Activated T-helper 2 cell treated with anti-CD3 and anti-CD28 coated beads, Interferon-gamma antibody, Interleukin-2, Interleukin-4, amounts not matched to agents 10 μg/mL and 5 μg/mL and 100 μg/mL, durations not matched to agents 14 hours and 24 hours and 36 hours (primary cell): Measurements from ENCODE around the gene BST2. TPM values are rescaled to one million over a fixed set of nuclear protein-coding genes. Genes with fewer than 3 reads are reported as not detected.
A peak's percentile ranks its signal among the peaks of the same experiment; 100 is the strongest.

ENCODE experiments used
- DNase-seq: peaks from one replicate; pipeline ENCODE4 v3.0.0; 2021; ENCODE audit warnings: low spot score
- H3K27ac Mint-ChIP-seq: one replicate; pipeline ENCODE4 v1.8.0; 2021; ENCODE audit warnings: mixed read lengths
- H3K27me3 Mint-ChIP-seq: one replicate; pipeline ENCODE4 v1.8.0; 2021; ENCODE audit warnings: low read depth, mixed read lengths
- H3K36me3 Mint-ChIP-seq: one replicate; pipeline ENCODE4 v1.8.0; 2021; ENCODE audit warnings: low read depth, mixed read lengths
- H3K4me1 Mint-ChIP-seq: one replicate; pipeline ENCODE4 v1.8.0; 2021; ENCODE audit warnings: low read depth, mixed read lengths
- H3K4me3 Mint-ChIP-seq: one replicate; pipeline ENCODE4 v1.8.0; 2021; ENCODE audit warnings: low read depth, mild to moderate bottlenecking, moderate library complexity, mixed read lengths
- H3K9me3 Mint-ChIP-seq: one replicate; pipeline ENCODE4 v1.8.0; 2021; ENCODE audit warnings: mixed read lengths
- intact Hi-C: fragments of 100-400 bp; cut with micrococcal nuclease; formaldehyde crosslinking; loops from one replicate; pipeline ENCODE4 v1.15.1; 2023
- total RNA-seq: library from RNA; stranded (reverse); gene quantifications from 2 replicates; pipeline ENCODE4 v1.2.3, GENCODE V29; 2022

Gene BST2
- total RNA-seq, 1 donor from 2014 or later, result 133 TPM

DNA sequence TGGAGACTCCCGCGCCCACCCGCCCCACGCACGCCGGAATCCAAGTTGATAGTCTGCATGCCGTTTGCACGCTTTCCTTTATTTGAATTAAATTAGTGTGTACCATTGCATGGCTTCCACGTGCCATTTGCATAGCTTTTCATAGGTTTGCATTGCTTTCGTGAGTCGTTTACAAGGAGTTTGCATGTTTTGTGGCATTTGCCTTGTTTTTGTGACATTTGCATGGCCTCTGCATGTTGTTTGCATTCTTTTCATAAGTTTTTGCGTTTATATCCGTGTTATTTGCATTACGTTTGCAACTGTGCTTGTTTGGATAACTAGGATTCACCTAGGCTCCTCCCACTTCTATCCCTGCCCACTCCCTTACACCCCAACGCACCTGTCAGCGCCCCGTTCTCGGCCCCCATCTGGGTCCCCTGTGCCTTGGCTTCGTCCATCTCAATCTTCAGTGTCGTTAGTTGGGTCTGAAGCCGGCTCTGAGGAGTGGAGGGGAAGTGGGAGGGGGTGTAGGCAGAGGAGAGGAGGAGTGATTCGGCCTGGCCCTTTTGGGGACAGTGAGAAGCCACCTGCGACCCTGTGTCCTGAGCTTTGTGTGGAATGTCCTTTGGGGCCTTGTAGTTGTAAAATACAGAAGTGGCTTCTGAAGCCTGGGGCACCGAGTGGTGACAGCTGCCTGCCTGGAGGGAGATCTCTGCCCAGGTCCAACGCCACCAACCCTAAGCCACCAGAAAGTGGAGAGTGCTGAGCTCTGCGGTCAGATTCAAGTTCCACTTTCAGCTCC lies 13.9 kb downstream of the BST2 start:
- no peak for DNase-seq
- no peak overlapping the region for H3K27ac Mint-ChIP-seq
- H3K9me3 Mint-ChIP-seq, result peaks cover 4% of the 10 kb centered on the region
- intact Hi-C loops, result loop anchor here (2.0 kb wide), 1 partner anchor 13 kb away; the partner anchor contains the start of gene BST2
- peaks cover 15% of the 10 kb centered on the region for H3K4me1 Mint-ChIP-seq
- H3K4me3 Mint-ChIP-seq, result peak overlapping the region; percentile 62
- no peaks in the 10 kb centered on the region for H3K36me3 Mint-ChIP-seq
- H3K27me3 Mint-ChIP-seq, result peaks cover 17% of the 10 kb centered on the region

GRCh38 chr19:17390665-17391370 lies 14.6 kb downstream of the BST2 start:
- Mint-ChIP-seq H3K9me3 (peaks cover 4% of the 10 kb centered on the region), H3K27ac (no peak overlapping the region), H3K4me1 (peaks cover 15% of the 10 kb centered on the region), H3K27me3 (peaks cover 17% of the 10 kb centered on the region), H3K36me3 (no peaks in the 10 kb centered on the region), H3K4me3 (peak overlapping the region; percentile 93)
- intact Hi-C loops, result loop anchor here (2.0 kb wide), 1 partner anchor 14 kb away; the partner anchor contains the start of gene BST2
- DNase-seq, result peak; percentile 87

GRCh38 chr19:17389957-17390664 lies 15.3 kb downstream of the BST2 start:
- no peak for DNase-seq
- intact Hi-C loops, result loop anchor here (2.0 kb wide), 1 partner anchor 15 kb away; the partner anchor contains the start of gene BST2
- peaks cover 17% of the 10 kb centered on the region for H3K27me3 Mint-ChIP-seq
- H3K9me3 Mint-ChIP-seq, result peaks cover 4% of the 10 kb centered on the region
- H3K4me3 Mint-ChIP-seq, result peak overlapping the region; percentile 93
- H3K4me1 Mint-ChIP-seq, result peaks cover 12% of the 10 kb centered on the region
- no peaks in the 10 kb centered on the region for H3K36me3 Mint-ChIP-seq
- no peak overlapping the region for H3K27ac Mint-ChIP-seq

GRCh38 chr19:17389288-17389687 lies 16.1 kb downstream of the BST2 start:
- DNase-seq, result no peak

GRCh38 chr19:17385878-17386611 lies 19.4 kb downstream of the BST2 start:
- intact Hi-C loops, result loop anchor here (1.0 to 2.0 kb wide), 2 partner anchors 40 to 93 kb away; no protein-coding TSS in a partner anchor
- peaks cover 6% of the 10 kb centered on the region for H3K4me1 Mint-ChIP-seq
- H3K4me3 Mint-ChIP-seq, result no peak overlapping the region
- DNase-seq, result peak; percentile 49
- H3K9me3 Mint-ChIP-seq, result peaks cover 4% of the 10 kb centered on the region
- H3K36me3 Mint-ChIP-seq, result peaks cover under 1% of the 10 kb centered on the region
- peaks cover 17% of the 10 kb centered on the region for H3K27me3 Mint-ChIP-seq
- H3K27ac Mint-ChIP-seq, result no peak overlapping the region

More at GRCh38 chr19:17389288-17389687, 16.1 kb downstream of the BST2 start:
- H3K27me3 Mint-ChIP-seq, result peaks cover 17% of the 10 kb centered on the region
- no peak overlapping the region for H3K4me3 Mint-ChIP-seq
- H3K36me3 Mint-ChIP-seq, result no peaks in the 10 kb centered on the region
- intact Hi-C loops, result no loop called here
- no peak overlapping the region for H3K27ac Mint-ChIP-seq
- H3K4me1 Mint-ChIP-seq, result peaks cover 9% of the 10 kb centered on the region
- H3K9me3 Mint-ChIP-seq, result peaks cover 4% of the 10 kb centered on the region

DNA sequence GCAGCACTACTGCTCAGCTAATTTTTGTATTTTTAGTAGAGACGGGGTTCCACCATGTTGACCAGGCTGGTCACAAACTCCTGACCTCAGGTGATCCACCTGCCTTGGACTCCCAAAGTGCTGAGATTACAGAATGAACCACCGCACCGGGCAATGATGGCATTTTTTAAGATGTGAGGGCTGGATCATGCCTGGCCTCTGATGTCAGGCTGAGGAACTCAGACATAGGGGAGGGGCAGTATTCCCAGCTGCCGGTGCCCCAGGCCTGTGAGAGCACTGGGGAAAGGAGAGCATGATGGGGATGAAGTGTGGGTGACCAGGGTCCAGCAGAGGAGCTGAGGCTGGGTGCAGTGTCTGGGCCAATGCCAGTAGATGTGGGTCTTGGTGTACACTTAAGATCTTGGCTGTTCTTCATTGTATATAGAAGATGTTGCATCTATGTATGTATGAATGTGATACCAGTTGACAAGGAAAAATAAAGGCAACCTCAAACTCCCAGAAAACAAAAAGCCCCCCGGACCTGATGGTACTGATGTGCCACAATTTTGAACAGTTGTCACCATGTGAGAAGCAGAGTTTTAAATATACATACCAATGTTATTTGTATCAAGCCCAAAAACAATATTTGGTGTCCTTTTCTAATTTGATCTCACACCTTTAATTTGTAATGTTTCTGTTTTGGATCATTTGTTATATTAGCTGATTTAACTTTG lies 24.8 kb downstream of the BST2 start:
- intact Hi-C loops, result no loop called here
- Mint-ChIP-seq H3K4me1 (peaks cover 4% of the 10 kb centered on the region), H3K36me3 (peaks cover 4% of the 10 kb centered on the region), H3K27ac (no peak overlapping the region), H3K27me3 (peaks cover 5% of the 10 kb centered on the region), H3K9me3 (peaks cover 4% of the 10 kb centered on the region), H3K4me3 (no peak overlapping the region)
- no peak for DNase-seq

- peaks cover 4% of the 10 kb centered on the region for H3K4me1 Mint-ChIP-seq
- peaks cover 5% of the 10 kb centered on the region for H3K27me3 Mint-ChIP-seq
- H3K27ac Mint-ChIP-seq, result no peak overlapping the region
- peaks cover 4% of the 10 kb centered on the region for H3K36me3 Mint-ChIP-seq
- H3K4me3 Mint-ChIP-seq, result no peak overlapping the region
- intact Hi-C loops, result no loop called here
- no peak for DNase-seq
- H3K9me3 Mint-ChIP-seq, result peaks cover 4% of the 10 kb centered on the region
Measured at GRCh38 chr19:17379221-17379631, 26.2 kb downstream of the BST2 start.

DNA sequence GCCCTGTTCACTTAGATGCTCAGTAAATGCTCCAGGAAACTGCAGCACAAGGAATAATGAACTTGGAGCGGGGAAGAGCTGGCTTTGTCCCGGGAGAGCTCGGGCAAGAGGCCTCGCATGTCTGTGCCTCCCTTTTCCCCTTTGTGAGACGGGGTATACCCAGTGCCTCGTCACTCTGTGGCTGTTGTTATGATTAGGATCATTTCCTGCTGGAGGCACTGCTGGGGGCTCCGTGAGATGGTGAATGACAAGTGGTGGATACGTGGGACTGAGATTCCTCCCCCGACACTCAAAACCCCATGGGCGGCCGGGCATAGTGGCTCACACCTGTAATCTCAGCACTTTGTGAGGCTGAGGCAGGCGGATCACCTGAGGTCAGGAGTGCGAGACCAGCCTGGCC lies 27.2 kb downstream of the BST2 start:
- intact Hi-C loops, result no loop called here
- H3K36me3 Mint-ChIP-seq, result peaks cover 4% of the 10 kb centered on the region
- no peak overlapping the region for H3K4me3 Mint-ChIP-seq
- no peak for DNase-seq
- H3K27me3 Mint-ChIP-seq, result peaks cover 5% of the 10 kb centered on the region
- H3K9me3 Mint-ChIP-seq, result peaks cover 4% of the 10 kb centered on the region
- peaks cover 4% of the 10 kb centered on the region for H3K4me1 Mint-ChIP-seq
- H3K27ac Mint-ChIP-seq, result no peak overlapping the region

GRCh38 chr19:17376935-17377600 lies 28.4 kb downstream of the BST2 start, which contains the start of gene PLVAP:
PLVAP (minus strand) TSS chr19:17377342; CDS start chr19:17377288, 54 bp downstream.
- intact Hi-C loops, result no loop called here
- no peak for DNase-seq
- Mint-ChIP-seq H3K4me3 (no peak within 1 kb of the TSS), H3K9me3 (peaks cover 4% of the 10 kb centered on the region), H3K4me1 (no peaks in the 10 kb centered on the region), H3K27me3 (peaks cover 5% of the 10 kb centered on the region), H3K27ac (no peak within 1 kb of the TSS), H3K36me3 (peaks cover 4% of the 10 kb centered on the region)

- no peaks in the 10 kb centered on the region for H3K9me3 Mint-ChIP-seq
- H3K27me3 Mint-ChIP-seq, result peaks cover 5% of the 10 kb centered on the region
- intact Hi-C loops, result no loop called here
- no peaks in the 10 kb centered on the region for H3K36me3 Mint-ChIP-seq
- no peak overlapping the region for H3K4me3 Mint-ChIP-seq
- no peak for DNase-seq
- no peaks in the 10 kb centered on the region for H3K4me1 Mint-ChIP-seq
- H3K27ac Mint-ChIP-seq, result no peak overlapping the region
Measured at GRCh38 chr19:17370026-17370587, 35.3 kb downstream of the BST2 start.

DNA sequence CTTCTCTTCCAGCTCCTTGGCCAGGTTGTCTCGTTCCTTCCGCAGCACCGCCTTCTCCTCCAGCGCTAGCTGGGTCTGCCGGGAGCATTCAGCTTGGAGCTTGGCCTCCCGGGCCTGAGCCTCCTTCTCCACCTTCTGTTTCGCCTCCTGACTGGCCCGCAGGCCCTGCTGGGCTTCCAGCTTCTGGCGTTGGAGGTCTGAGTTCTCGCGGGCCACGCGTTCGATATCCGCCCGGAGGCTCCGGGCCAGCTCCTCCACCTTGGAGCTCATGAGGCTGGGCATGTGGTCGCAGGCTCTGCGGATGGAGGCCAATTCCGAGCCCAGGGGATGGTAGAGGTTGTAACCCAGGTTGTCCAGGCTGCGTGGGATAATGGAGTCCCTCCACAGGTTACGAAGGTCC lies 40.1 kb downstream of the BST2 start:
- no peak overlapping the region for H3K4me3 Mint-ChIP-seq
- peaks cover 8% of the 10 kb centered on the region for H3K27me3 Mint-ChIP-seq
- H3K27ac Mint-ChIP-seq, result no peak overlapping the region
- no peaks in the 10 kb centered on the region for H3K9me3 Mint-ChIP-seq
- no peaks in the 10 kb centered on the region for H3K36me3 Mint-ChIP-seq
- H3K4me1 Mint-ChIP-seq, result no peaks in the 10 kb centered on the region
- DNase-seq, result no peak
- intact Hi-C loops, result no loop called here
